B cell (primary cell): ENCODE results near the gene LPGAT1. TPM values are rescaled to one million over a fixed set of nuclear protein-coding genes. Genes with fewer than 3 reads are reported as not detected.

Experiments
- ATAC-seq: fragments of 200-7000 bp; cut with Tn5 transposase; one replicate; pipeline ENCODE4 v1.10.0; 2021; ENCODE audit warnings: low read depth, mild to moderate bottlenecking, moderate number of reproducible peaks, moderate library complexity
- CTCF ChIA-PET: fragments of 350-600 bp; sonication (Branson Sonifier 250); formaldehyde crosslinking; loops from one replicate; lab custom pipeline; 2021; ENCODE audit warnings: antibody characterized with exemption, inconsistent platforms; lab: Charles Lee
- POLR2A ChIA-PET: fragments of 350-600 bp; sonication (Branson Sonifier 250); formaldehyde crosslinking; loops from one replicate; lab custom pipeline; 2021; ENCODE audit warnings: antibody characterized with exemption; lab: Charles Lee
- DNase-seq: peaks from one replicate; pipeline ENCODE4 v3.0.0; 2013
- H2AFZ ChIP-seq: 2 replicates; pipeline ENCODE4 v1.6.1; 2012; ENCODE audit warnings: mild to moderate bottlenecking, low read depth, low read length; ENCODE audit not compliant: insufficient read depth, poor library complexity, severe bottlenecking
- H3K27ac ChIP-seq, 2 donors: 1 replicate in 1 of 2; 2 replicates in 1 of 2; pipeline ENCODE4 v1.5.1; 2012 to 2013; ENCODE audit warnings: low read length in 2 of 2, mild to moderate bottlenecking in 2 of 2, moderate library complexity in 1 of 2
- H3K27me3 ChIP-seq, 4 experiments: fragments of 200-600 bp in 1 of 4; sonication (generic) in 1 of 4; replicated peaks in 1 of 4; 1 replicate in 2 of 4; 2 replicates in 2 of 4; pipeline versions ENCODE4 v1.6.1 to v1.7.0; 2013 to 2016; ENCODE audit warnings: low read length in 3 of 4, mild to moderate bottlenecking in 2 of 4, mixed read lengths in 1 of 4, moderate library complexity in 1 of 4; ENCODE audit not compliant: insufficient read depth in 4 of 4, control insufficient read depth in 3 of 4; ENCODE audit errors: control extremely low read depth in 1 of 4
- H3K36me3 ChIP-seq, 2 experiments: replicated peaks in 1 of 2; 1 replicate in 1 of 2; 2 replicates in 1 of 2; pipeline versions ENCODE4 v1.6.1 to v1.7.1; 2013; ENCODE audit warnings: low read length in 1 of 2; ENCODE audit not compliant: insufficient read depth in 2 of 2, control insufficient read depth in 1 of 2; ENCODE audit errors: control extremely low read depth in 1 of 2, extremely low read depth in 1 of 2
- H3K4me1 ChIP-seq, 2 donors: fragments of 200-600 bp in 1 of 2; sonication (generic) in 1 of 2; 1 replicate in 1 of 2; 2 replicates in 1 of 2; pipeline versions ENCODE4 v1.5.1 to v1.6.1; 2013 to 2017; ENCODE audit warnings: low read length in 2 of 2; ENCODE audit not compliant: control insufficient read depth in 2 of 2, insufficient read depth in 2 of 2
- H3K4me2 ChIP-seq: replicated peaks from 2 replicates; pipeline ENCODE3; 2012; ENCODE audit warnings: mild to moderate bottlenecking, low read depth, low read length; ENCODE audit not compliant: poor library complexity, severe bottlenecking
- H3K4me3 ChIP-seq, 5 experiments: fragments of 200-600 bp in 1 of 5; sonication (generic) in 1 of 5; 1 replicate in 3 of 5; 2 replicates in 2 of 5; pipeline versions ENCODE4 v1.5.1 to v1.7.0; 2011 to 2016; ENCODE audit warnings: low read length in 4 of 5, mild to moderate bottlenecking in 4 of 5, low read depth in 2 of 5, control low read depth in 1 of 5, moderate library complexity in 1 of 5; ENCODE audit not compliant: insufficient read depth in 1 of 5; ENCODE audit errors: control extremely low read depth in 1 of 5, extremely low read depth in 1 of 5
- H3K79me2 ChIP-seq: fragments of 200-600 bp; sonication (generic); one replicate; pipeline ENCODE4 v1.6.0; 2016; ENCODE audit warnings: low read length; ENCODE audit not compliant: control insufficient read depth, insufficient read depth
- H3K9ac ChIP-seq: fragments of 200-600 bp; sonication (generic); 2 replicates; pipeline ENCODE4 v1.6.1; 2017; ENCODE audit warnings: mild to moderate bottlenecking, low read length, moderate library complexity
- H3K9me3 ChIP-seq, 3 donors: one replicate each; pipeline versions ENCODE4 v1.6.1 to v1.7.1; 2013; ENCODE audit warnings: low read length in 2 of 3; ENCODE audit not compliant: control insufficient read depth in 2 of 3, insufficient read depth in 1 of 3; ENCODE audit errors: control extremely low read depth in 1 of 3
- H4K20me1 ChIP-seq: 2 replicates; pipeline ENCODE4 v1.6.0; 2012; ENCODE audit warnings: mild to moderate bottlenecking, low read length; ENCODE audit not compliant: insufficient read depth, control insufficient read depth, poor library complexity, severe bottlenecking
- H3K27ac Mint-ChIP-seq: one replicate; pipeline ENCODE4 v1.8.0; 2021; ENCODE audit warnings: mixed read lengths
- H3K27me3 Mint-ChIP-seq: one replicate; pipeline ENCODE4 v1.8.0; 2021; ENCODE audit warnings: mixed read lengths
- H3K4me1 Mint-ChIP-seq: one replicate; pipeline ENCODE4 v1.8.0; 2021; ENCODE audit warnings: mixed read lengths
- H3K4me3 Mint-ChIP-seq: one replicate; pipeline ENCODE4 v1.8.0; 2021; ENCODE audit warnings: mixed read lengths
- H3K9me3 Mint-ChIP-seq: one replicate; pipeline ENCODE4 v1.8.0; 2022; ENCODE audit warnings: mixed read lengths; ENCODE audit not compliant: insufficient read depth
- CTCF ChIP-seq: fragments of 200-600 bp; IDR thresholded peaks from one replicate; pipeline ENCODE4 v1.8.0; 2022; ENCODE audit warnings: antibody characterized with exemption, mild to moderate bottlenecking
- EZH2 ChIP-seq: IDR thresholded peaks from 2 replicates; pipeline ENCODE4 v1.6.1; 2012; ENCODE audit warnings: borderline replicate concordance, low read depth, mild to moderate bottlenecking, moderate library complexity, low read length; ENCODE audit not compliant: insufficient read depth, poor library complexity, severe bottlenecking
- WGBS: methylation state at CpG from one replicate; pipeline ENCODE4 v1.1.5; 2013; ENCODE audit warnings: missing lambda C conversion rate; ENCODE audit not compliant: insufficient coverage; 5-methylcytosine and 5-hydroxymethylcytosine counted together
- intact Hi-C: fragments of 100-400 bp; cut with micrococcal nuclease; formaldehyde crosslinking; loops from one replicate; pipeline ENCODE4 v1.10.0; 2022
- polyA plus RNA-seq: library from polyadenylated mRNA; depleted of rRNA; stranded (reverse); fragments of >200 nt; gene quantifications from 2 replicates; pipeline ENCODE4 v1.2.3, GENCODE V29; 2012
- total RNA-seq, 2 donors: library from RNA; stranded (reverse); fragments of 120-200 nt in 1 of 2; gene quantifications; 1 replicate in 1 of 2; 2 replicates in 1 of 2; pipeline versions ENCODE4 v1.2.3 to v1.2.4, GENCODE V29; 2013 to 2022

The LPGAT1 gene
- total and polyA plus RNA-seq, 2 donors (not counting 1 experiment from before 2014, with no cell fraction given), result 9.3 to 63.8 TPM

GRCh38 chr1:211816586-211816985 is 14.0 kb downstream of the LPGAT1 start:
- no peaks in the 10 kb centered on the region for H3K9me3 ChIP-seq
- POLR2A ChIA-PET, result no interaction called here
- H3K4me3 Mint-ChIP-seq, result no peak overlapping the region
- no peak for TF ChIP-seq EZH2
- no peak for TF ChIP-seq CTCF
- H3K27me3 Mint-ChIP-seq, result no peaks in the 10 kb centered on the region
- H2AFZ ChIP-seq, result no peak overlapping the region
- H3K27ac ChIP-seq, result no peak overlapping the region
- CTCF ChIA-PET, result interaction anchor here (1.1 to 2.0 kb wide), 2 partner anchors 16 to 136 kb away, joined by 3 to 7 read pairs; no protein-coding TSS in a partner anchor
- no peak overlapping the region for H3K4me2 ChIP-seq
- H3K79me2 ChIP-seq, result peaks cover 58% of the 10 kb centered on the region
- H3K9ac ChIP-seq, result no peak overlapping the region
- H3K4me1 Mint-ChIP-seq, result peaks cover 15% of the 10 kb centered on the region
- peaks cover 5 to 36% of the 10 kb centered on the region in 2 experiments for H3K36me3 ChIP-seq
- no peak overlapping the region for H3K4me3 ChIP-seq
- H4K20me1 ChIP-seq, result peaks cover 21% of the 10 kb centered on the region
- ATAC-seq (no peak), DNase-seq (no peak)
- no peaks in the 10 kb centered on the region for H3K27me3 ChIP-seq
- intact Hi-C loops, result no loop called here
- no peaks in the 10 kb centered on the region for H3K4me1 ChIP-seq
- no peaks in the 10 kb centered on the region for H3K9me3 Mint-ChIP-seq
- H3K27ac Mint-ChIP-seq, result no peak overlapping the region

GRCh38 chr1:211814313-211814712 is 16.2 kb downstream of the LPGAT1 start:
- POLR2A ChIA-PET, result no interaction called here
- CTCF ChIA-PET, result interaction anchor here (1.6 to 2.0 kb wide), 2 partner anchors 15 to 117 kb away, joined by 4 to 8 read pairs; no protein-coding TSS in a partner anchor
- no CpG with 5 or more reads among the region's 1 CpG for WGBS

More at GRCh38 chr1:211814313-211814712, 16.2 kb downstream of the LPGAT1 start:
- no peaks in the 10 kb centered on the region for H3K9me3 Mint-ChIP-seq
- Histone ChIP-seq H3K4me1 (no peaks in the 10 kb centered on the region), H3K27me3 (no peaks in the 10 kb centered on the region), H3K79me2 (peaks cover 49% of the 10 kb centered on the region), H3K9ac (no peak overlapping the region), H3K4me3 (no peak overlapping the region), H3K9me3 (no peaks in the 10 kb centered on the region), H2AFZ (no peak overlapping the region), H3K4me2 (no peak overlapping the region), H3K36me3 (peaks cover 5 to 37% of the 10 kb centered on the region in 2 experiments), H3K27ac (no peak overlapping the region), H4K20me1 (peaks cover 20% of the 10 kb centered on the region)
- H3K27me3 Mint-ChIP-seq, result no peaks in the 10 kb centered on the region
- TF ChIP-seq CTCF (no peak), EZH2 (no peak)
- no peak overlapping the region for H3K27ac Mint-ChIP-seq
- peaks cover 12% of the 10 kb centered on the region for H3K4me1 Mint-ChIP-seq
- DNase-seq (no peak), ATAC-seq (no peak)
- intact Hi-C loops, result no loop called here
- H3K4me3 Mint-ChIP-seq, result no peak overlapping the region
